Neural progenitor cell (in vitro differentiated cells): ENCODE data around the gene JOSD2.

Source experiments
- CTCF ChIP-seq: fragments of 200-600 bp; sonication (generic); IDR thresholded peaks from 2 replicates; pipeline ENCODE4 v1.5.1; 2017; ENCODE audit warnings: antibody characterized with exemption, mild to moderate bottlenecking
- EZH2phosphoT487 ChIP-seq: fragments of 200-600 bp; sonication (generic); IDR thresholded peaks from 2 replicates; pipeline ENCODE4 v1.6.1; 2017; ENCODE audit warnings: antibody characterized with exemption

DNA sequence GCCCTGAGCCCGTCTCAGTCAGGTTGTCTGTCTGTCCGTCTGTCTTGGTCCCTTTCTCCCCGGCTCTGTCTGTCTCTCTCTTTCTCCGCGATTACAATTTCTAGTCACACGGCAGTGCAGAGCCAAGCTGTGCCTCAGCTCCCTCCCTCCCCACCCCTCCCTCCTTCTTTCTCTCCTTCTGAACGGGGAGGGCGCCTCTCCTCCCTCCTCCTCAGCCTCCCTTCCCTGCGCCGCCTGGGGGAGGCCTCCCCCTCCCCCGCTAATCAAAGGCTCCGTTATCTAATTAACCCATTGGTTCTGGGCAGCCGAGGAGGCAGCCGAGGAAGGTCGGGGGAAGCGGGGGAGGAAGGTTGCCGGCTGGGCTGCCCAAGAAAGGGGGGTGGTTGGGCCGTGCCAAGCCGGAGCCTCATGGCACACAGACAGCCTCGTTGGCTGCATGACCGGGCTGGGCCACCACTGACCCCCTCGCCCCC, 40.8 kb upstream of the JOSD2 start:
- TF ChIP-seq EZH2phosphoT487 (no peak), CTCF (no peak)
